T-helper 1 cell treated with Interleukin-12 subunit alpha and Interleukin-12 subunit beta and Interleukin-4 antibody, amounts not matched to agents 30 μg/mL and 1 μg/mL, for 36 hours (primary cell): ENCODE data around the gene LPO.

Experiments
- H3K27ac Mint-ChIP-seq: one replicate; pipeline ENCODE4 v1.8.0; 2021; ENCODE audit warnings: mild to moderate bottlenecking, mixed read lengths
- H3K27me3 Mint-ChIP-seq: one replicate; pipeline ENCODE4 v1.8.0; 2021; ENCODE audit warnings: low read depth, mixed read lengths
- H3K36me3 Mint-ChIP-seq: one replicate; pipeline ENCODE4 v1.8.0; 2021; ENCODE audit warnings: low read depth, mixed read lengths
- H3K4me1 Mint-ChIP-seq: one replicate; pipeline ENCODE4 v1.8.0; 2021; ENCODE audit warnings: low read depth, mixed read lengths
- H3K4me3 Mint-ChIP-seq: one replicate; pipeline ENCODE4 v1.8.0; 2021; ENCODE audit warnings: mild to moderate bottlenecking, moderate library complexity, mixed read lengths
- H3K9me3 Mint-ChIP-seq: one replicate; pipeline ENCODE4 v1.8.0; 2021; ENCODE audit warnings: mixed read lengths

The LPO gene

GRCh38 chr17:58283674-58284612 lies 45.6 kb downstream of the LPO start:
- H3K27me3 Mint-ChIP-seq, result peaks cover 27% of the 10 kb centered on the region
- no peaks in the 10 kb centered on the region for H3K36me3 Mint-ChIP-seq
- H3K4me3 Mint-ChIP-seq, result no peak overlapping the region
- H3K4me1 Mint-ChIP-seq, result peaks cover 5% of the 10 kb centered on the region
- no peak overlapping the region for H3K27ac Mint-ChIP-seq
- H3K9me3 Mint-ChIP-seq, result no peaks in the 10 kb centered on the region

- Mint-ChIP-seq H3K4me3 (no peak overlapping the region), H3K36me3 (no peaks in the 10 kb centered on the region), H3K27me3 (peaks cover 24% of the 10 kb centered on the region), H3K4me1 (peaks cover 1% of the 10 kb centered on the region), H3K9me3 (no peaks in the 10 kb centered on the region), H3K27ac (no peak overlapping the region)
Measured at GRCh38 chr17:58284613-58285421, 46.4 kb downstream of the LPO start.

DNA sequence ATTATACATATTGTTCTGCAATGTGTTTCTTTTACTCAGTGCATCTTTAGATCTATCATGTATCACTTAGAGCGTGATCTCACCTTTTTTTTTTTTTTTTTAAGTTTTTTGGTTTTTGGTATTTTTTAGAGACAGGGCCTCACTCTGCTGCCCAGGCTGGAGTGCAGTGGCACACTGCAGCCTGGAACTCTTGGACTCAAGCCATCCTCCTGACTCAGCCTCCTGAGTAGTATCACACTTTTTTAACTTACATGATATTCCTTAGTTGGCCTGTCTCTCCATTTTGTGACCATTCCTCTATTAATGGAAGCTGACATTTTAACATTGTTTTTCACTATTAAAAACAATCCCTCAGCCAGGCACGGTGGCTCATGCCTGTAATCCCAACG lies 47.0 kb downstream of the LPO start:
- no peaks in the 10 kb centered on the region for H3K9me3 Mint-ChIP-seq
- no peaks in the 10 kb centered on the region for H3K36me3 Mint-ChIP-seq
- no peaks in the 10 kb centered on the region for H3K4me1 Mint-ChIP-seq
- H3K27ac Mint-ChIP-seq, result no peak overlapping the region
- no peak overlapping the region for H3K4me3 Mint-ChIP-seq
- H3K27me3 Mint-ChIP-seq, result peaks cover 24% of the 10 kb centered on the region

- Mint-ChIP-seq H3K4me1 (no peaks in the 10 kb centered on the region), H3K36me3 (no peaks in the 10 kb centered on the region), H3K9me3 (no peaks in the 10 kb centered on the region), H3K4me3 (no peak overlapping the region), H3K27ac (no peak overlapping the region), H3K27me3 (peaks cover 43% of the 10 kb centered on the region)
Measured at GRCh38 chr17:58289869-58290268, 51.5 kb downstream of the LPO start.

- H3K4me1 Mint-ChIP-seq, result no peaks in the 10 kb centered on the region
- no peaks in the 10 kb centered on the region for H3K9me3 Mint-ChIP-seq
- no peak overlapping the region for H3K27ac Mint-ChIP-seq
- H3K4me3 Mint-ChIP-seq, result no peak overlapping the region
- H3K27me3 Mint-ChIP-seq, result peaks cover 47% of the 10 kb centered on the region
- no peaks in the 10 kb centered on the region for H3K36me3 Mint-ChIP-seq
Measured at GRCh38 chr17:58291246-58291645, 52.9 kb downstream of the LPO start.

GRCh38 chr17:58294034-58294433 lies 55.6 kb downstream of the LPO start:
- Mint-ChIP-seq H3K9me3 (no peaks in the 10 kb centered on the region), H3K27ac (no peak overlapping the region), H3K27me3 (peaks cover 38% of the 10 kb centered on the region)

GRCh38 chr17:58300336-58300735 lies 62.0 kb downstream of the LPO start:
- Mint-ChIP-seq H3K9me3 (no peaks in the 10 kb centered on the region), H3K27me3 (no peaks in the 10 kb centered on the region), H3K36me3 (peaks cover 16% of the 10 kb centered on the region), H3K27ac (no peak overlapping the region), H3K4me1 (no peaks in the 10 kb centered on the region), H3K4me3 (no peak overlapping the region)

More at GRCh38 chr17:58294034-58294433, 55.6 kb downstream of the LPO start:
- H3K4me3 Mint-ChIP-seq, result no peak overlapping the region
- H3K36me3 Mint-ChIP-seq, result no peaks in the 10 kb centered on the region
- no peaks in the 10 kb centered on the region for H3K4me1 Mint-ChIP-seq

DNA sequence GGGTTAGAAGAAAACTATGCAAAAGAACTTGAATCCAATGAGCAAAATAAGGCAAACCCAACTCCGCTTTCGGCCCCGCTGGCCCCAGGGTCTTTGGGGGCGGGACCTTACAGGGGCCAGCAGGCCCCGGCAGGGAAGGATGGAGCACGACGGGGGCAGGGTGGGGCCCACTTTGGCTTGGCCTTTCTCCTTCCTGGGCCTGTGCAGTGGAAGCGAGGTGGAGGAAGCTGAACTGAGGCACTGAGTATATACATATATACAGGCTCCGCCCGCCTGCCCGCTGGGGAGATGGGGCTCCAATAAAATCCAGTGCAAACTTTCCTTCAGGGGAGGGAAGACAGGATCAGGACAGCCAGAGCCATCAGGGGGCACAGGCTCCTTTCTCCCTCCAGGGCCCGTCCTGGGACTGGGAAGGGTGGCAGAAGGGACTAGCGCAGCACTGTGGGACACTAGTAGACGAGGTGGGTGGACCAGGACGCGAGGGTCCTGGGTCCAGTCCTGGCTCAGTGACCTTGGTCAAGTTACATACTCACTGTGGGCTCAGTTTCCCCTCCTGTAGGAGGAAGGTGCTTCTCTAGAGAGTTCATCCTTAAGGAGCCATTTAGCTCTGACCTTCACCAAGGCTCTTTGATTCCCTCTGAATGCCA lies 63.2 kb downstream of the LPO start:
- Mint-ChIP-seq H3K27me3 (no peaks in the 10 kb centered on the region), H3K4me1 (no peaks in the 10 kb centered on the region), H3K9me3 (no peaks in the 10 kb centered on the region), H3K36me3 (peaks cover 16% of the 10 kb centered on the region), H3K4me3 (no peak overlapping the region), H3K27ac (no peak overlapping the region)

- Mint-ChIP-seq H3K27me3 (no peaks in the 10 kb centered on the region), H3K27ac (no peak overlapping the region), H3K36me3 (peaks cover 22% of the 10 kb centered on the region), H3K4me3 (no peak overlapping the region), H3K4me1 (no peaks in the 10 kb centered on the region), H3K9me3 (no peaks in the 10 kb centered on the region)
Measured at GRCh38 chr17:58302171-58302918, 64.0 kb downstream of the LPO start.

- no peaks in the 10 kb centered on the region for H3K27me3 Mint-ChIP-seq
- H3K27ac Mint-ChIP-seq, result no peak overlapping the region
Measured at GRCh38 chr17:58302919-58303585, 64.7 kb downstream of the LPO start.

DNA sequence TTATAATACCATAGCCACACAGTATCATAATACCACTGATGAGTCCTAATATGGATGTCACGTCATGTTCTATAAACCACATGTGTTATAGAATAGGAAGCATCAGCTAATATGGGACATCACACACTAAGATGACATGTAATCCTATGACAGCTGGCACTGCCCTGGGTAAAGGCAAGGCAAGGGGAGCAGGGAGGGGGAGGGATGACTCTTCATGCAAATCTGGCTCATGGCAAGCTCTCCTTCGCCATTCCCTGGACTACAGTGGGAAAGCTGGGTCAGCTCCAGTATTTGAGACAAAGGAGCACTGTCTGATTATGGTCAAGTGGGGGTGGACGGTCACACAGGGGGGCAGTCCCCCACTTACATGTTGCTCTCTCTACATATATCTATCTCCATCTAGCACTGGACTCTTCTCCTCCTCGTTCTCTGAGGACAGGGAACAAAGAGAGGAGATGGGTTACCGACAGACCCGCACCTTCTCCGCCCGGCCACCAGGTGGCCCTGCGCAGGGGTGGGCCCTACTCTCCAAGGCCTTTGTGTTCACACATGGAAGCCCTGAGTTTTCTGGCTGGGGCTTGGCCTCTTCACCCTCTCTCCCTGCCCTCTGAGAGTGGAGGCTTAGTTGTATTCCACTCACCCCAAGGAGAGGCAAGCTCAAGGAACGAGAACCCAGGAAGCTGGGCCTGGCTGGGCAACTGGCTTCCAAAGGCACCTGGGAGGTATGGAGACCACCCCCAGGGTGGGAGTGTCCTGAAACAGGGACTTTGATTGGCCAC lies 65.8 kb downstream of the LPO start:
- Mint-ChIP-seq H3K36me3 (peaks cover 25% of the 10 kb centered on the region), H3K9me3 (no peaks in the 10 kb centered on the region), H3K27ac (no peak overlapping the region), H3K27me3 (no peaks in the 10 kb centered on the region), H3K4me3 (no peak overlapping the region), H3K4me1 (no peaks in the 10 kb centered on the region)

More at GRCh38 chr17:58302919-58303585, 64.7 kb downstream of the LPO start:
- Mint-ChIP-seq H3K4me3 (no peak overlapping the region), H3K36me3 (peaks cover 24% of the 10 kb centered on the region), H3K9me3 (no peaks in the 10 kb centered on the region), H3K4me1 (no peaks in the 10 kb centered on the region)

- no peak overlapping the region for H3K4me3 Mint-ChIP-seq
- no peaks in the 10 kb centered on the region for H3K27me3 Mint-ChIP-seq
- peaks cover 30% of the 10 kb centered on the region for H3K36me3 Mint-ChIP-seq
- H3K27ac Mint-ChIP-seq, result no peak overlapping the region
- no peaks in the 10 kb centered on the region for H3K9me3 Mint-ChIP-seq
- H3K4me1 Mint-ChIP-seq, result no peaks in the 10 kb centered on the region
Measured at GRCh38 chr17:58304750-58305486, 66.5 kb downstream of the LPO start.
